Activated CD4-positive, alpha-beta memory T cell treated with anti-CD3 and anti-CD28 coated beads for 36 hours (primary cell): Measurements from ENCODE around the gene AATF. TPM values are rescaled to one million over a fixed set of nuclear protein-coding genes. Genes with fewer than 3 reads are reported as not detected.

Source experiments
- CTCF ChIA-PET: fragments of 350-600 bp; sonication (Branson Sonifier 250); formaldehyde crosslinking; loops from one replicate; lab custom pipeline; 2021; ENCODE audit warnings: antibody characterized with exemption, inconsistent platforms; lab: Charles Lee
- POLR2A ChIA-PET: fragments of 350-600 bp; sonication (Branson Sonifier 250); formaldehyde crosslinking; loops from one replicate; lab custom pipeline; 2021; ENCODE audit warnings: antibody characterized with exemption; lab: Charles Lee
- DNase-seq: peaks from one replicate; pipeline ENCODE4 v3.0.0-alpha.2; 2020
- H3K27ac Mint-ChIP-seq: one replicate; pipeline ENCODE4 v1.8.0; 2021; ENCODE audit warnings: mixed read lengths
- H3K27me3 Mint-ChIP-seq: one replicate; pipeline ENCODE4 v1.8.0; 2021; ENCODE audit warnings: mixed read lengths
- H3K36me3 Mint-ChIP-seq: one replicate; pipeline ENCODE4 v1.8.0; 2021; ENCODE audit warnings: mixed read lengths
- H3K4me1 Mint-ChIP-seq: one replicate; pipeline ENCODE4 v1.8.0; 2021; ENCODE audit warnings: low read depth, mixed read lengths
- H3K4me3 Mint-ChIP-seq: one replicate; pipeline ENCODE4 v1.8.0; 2021; ENCODE audit warnings: mild to moderate bottlenecking, mixed read lengths
- H3K9me3 Mint-ChIP-seq: one replicate; pipeline ENCODE4 v1.8.0; 2021; ENCODE audit warnings: mixed read lengths
- intact Hi-C: fragments of 100-400 bp; cut with micrococcal nuclease; formaldehyde crosslinking; loops from one replicate; pipeline ENCODE4 v1.15.1; 2023
- total RNA-seq, 2 experiments: library from RNA; stranded (reverse); gene quantifications; one replicate each; pipeline ENCODE4 v1.2.3, GENCODE V29; 2021

Gene AATF
- total RNA-seq, 2 experiments from 2014 or later: 85.6 to 89.1 TPM

- Mint-ChIP-seq H3K4me1 (no peaks in the 10 kb centered on the region), H3K27ac (no peak overlapping the region), H3K36me3 (peaks cover 64% of the 10 kb centered on the region), H3K9me3 (peaks cover 18% of the 10 kb centered on the region), H3K27me3 (no peaks in the 10 kb centered on the region), H3K4me3 (no peak overlapping the region)
- ChIA-PET CTCF (no interaction called here), POLR2A (no interaction called here)
- no peak for DNase-seq
- intact Hi-C loops: no loop called here
These were observed 50.7 kb downstream of the AATF start for GRCh38 chr17:36999471-36999870.

- Mint-ChIP-seq H3K4me1 (no peaks in the 10 kb centered on the region), H3K27me3 (no peaks in the 10 kb centered on the region), H3K27ac (no peak overlapping the region), H3K36me3 (peaks cover 7% of the 10 kb centered on the region), H3K9me3 (no peaks in the 10 kb centered on the region), H3K4me3 (no peak overlapping the region)
- ChIA-PET CTCF (interaction anchor here (0.6 to 1.3 kb wide), 3 partner anchors 26 to 391 kb away, joined by 3 to 6 read pairs (median 4); no protein-coding TSS in a partner anchor), POLR2A (no interaction called here)
- DNase-seq: no peak
- intact Hi-C loops: no loop called here
These were observed 68.0 kb downstream of the AATF start for GRCh38 chr17:37016780-37017179.

GRCh38 chr17:37017404-37017803 is 68.7 kb downstream of the AATF start:
- H3K27ac Mint-ChIP-seq: no peak overlapping the region
- H3K36me3 Mint-ChIP-seq: peaks cover 7% of the 10 kb centered on the region
- DNase-seq: no peak
- H3K4me3 Mint-ChIP-seq: no peak overlapping the region
- ChIA-PET CTCF (interaction anchor here (1.3 kb wide), 1 partner anchor 30 kb away, joined by 3 read pairs; no protein-coding TSS in a partner anchor), POLR2A (no interaction called here)
- no peaks in the 10 kb centered on the region for H3K9me3 Mint-ChIP-seq
- intact Hi-C loops: no loop called here
- H3K4me1 Mint-ChIP-seq: no peaks in the 10 kb centered on the region
- H3K27me3 Mint-ChIP-seq: no peaks in the 10 kb centered on the region

GRCh38 chr17:37019117-37019740 is 70.5 kb downstream of the AATF start:
- H3K36me3 Mint-ChIP-seq: peaks cover 19% of the 10 kb centered on the region
- POLR2A ChIA-PET: interaction anchor here (1.3 kb wide), 1 partner anchor 99 kb away, joined by 4 read pairs; no protein-coding TSS in a partner anchor
- CTCF ChIA-PET: interaction anchor here (1.1 kb wide), 1 partner anchor 29 kb away, joined by 4 read pairs; no protein-coding TSS in a partner anchor

GRCh38 chr17:37019741-37020129 is 71.0 kb downstream of the AATF start:
- no peak overlapping the region for H3K4me3 Mint-ChIP-seq
- intact Hi-C loops: no loop called here
- no peak overlapping the region for H3K27ac Mint-ChIP-seq
- CTCF ChIA-PET: no interaction called here
- DNase-seq: no peak
- POLR2A ChIA-PET: interaction anchor here (1.3 kb wide), 1 partner anchor 99 kb away, joined by 4 read pairs; no protein-coding TSS in a partner anchor
- no peaks in the 10 kb centered on the region for H3K9me3 Mint-ChIP-seq
- peaks cover 7% of the 10 kb centered on the region for H3K4me1 Mint-ChIP-seq
- H3K36me3 Mint-ChIP-seq: peaks cover 21% of the 10 kb centered on the region
- H3K27me3 Mint-ChIP-seq: no peaks in the 10 kb centered on the region

More at GRCh38 chr17:37019117-37019740, 70.5 kb downstream of the AATF start:
- intact Hi-C loops: no loop called here
- Mint-ChIP-seq H3K9me3 (no peaks in the 10 kb centered on the region), H3K27ac (no peak overlapping the region), H3K4me3 (no peak overlapping the region), H3K4me1 (peaks cover 4% of the 10 kb centered on the region), H3K27me3 (no peaks in the 10 kb centered on the region)
- no peak for DNase-seq

- Mint-ChIP-seq H3K4me3 (no peak overlapping the region), H3K27ac (no peak overlapping the region), H3K27me3 (no peaks in the 10 kb centered on the region), H3K9me3 (no peaks in the 10 kb centered on the region), H3K4me1 (peaks cover 27% of the 10 kb centered on the region), H3K36me3 (peaks cover 24% of the 10 kb centered on the region)
- intact Hi-C loops: no loop called here
- ChIA-PET POLR2A (interaction anchor here (0.7 kb wide), 1 partner anchor 23 kb away, joined by 3 read pairs; no protein-coding TSS in a partner anchor), CTCF (no interaction called here)
- DNase-seq: no peak
These were observed 75.5 kb downstream of the AATF start for GRCh38 chr17:37024181-37024637.

GRCh38 chr17:37025238-37025637 is 76.5 kb downstream of the AATF start:
- ChIA-PET POLR2A (no interaction called here), CTCF (no interaction called here)
- H3K27ac Mint-ChIP-seq: no peak overlapping the region
- H3K4me3 Mint-ChIP-seq: no peak overlapping the region
- H3K36me3 Mint-ChIP-seq: peaks cover 22% of the 10 kb centered on the region
- no peak for DNase-seq
- no peaks in the 10 kb centered on the region for H3K9me3 Mint-ChIP-seq
- intact Hi-C loops: loop anchor here (5.0 kb wide), 1 partner anchor 78 kb away; the partner anchor contains the start of gene AATF
- H3K4me1 Mint-ChIP-seq: peaks cover 27% of the 10 kb centered on the region
- H3K27me3 Mint-ChIP-seq: no peaks in the 10 kb centered on the region

- CTCF ChIA-PET: interaction anchor here (1.2 to 1.4 kb wide), 2 partner anchors 21 to 22 kb away, joined by 4 to 6 read pairs; no protein-coding TSS in a partner anchor
- DNase-seq: peak; percentile 33
- intact Hi-C loops: loop anchor here (1.0 to 5.0 kb wide), 2 partner anchors 79 to 176 kb away; partner anchors contain the start of gene AATF
- Mint-ChIP-seq H3K4me3 (no peak overlapping the region), H3K4me1 (peaks cover 27% of the 10 kb centered on the region), H3K27me3 (no peaks in the 10 kb centered on the region), H3K36me3 (peaks cover 21% of the 10 kb centered on the region), H3K9me3 (no peaks in the 10 kb centered on the region), H3K27ac (peak overlapping the region; percentile 30)
- POLR2A ChIA-PET: interaction anchor here (0.7 kb wide), 1 partner anchor 104 kb away, joined by 3 read pairs; no protein-coding TSS in a partner anchor
These were observed 77.2 kb downstream of the AATF start for GRCh38 chr17:37025847-37026530.

- H3K4me3 Mint-ChIP-seq: no peak overlapping the region
- H3K27ac Mint-ChIP-seq: peak overlapping the region; percentile 30
- H3K36me3 Mint-ChIP-seq: peaks cover 24% of the 10 kb centered on the region
- no peaks in the 10 kb centered on the region for H3K9me3 Mint-ChIP-seq
- intact Hi-C loops: loop anchor here (1.0 to 5.0 kb wide), 2 partner anchors 79 to 176 kb away; partner anchors contain the start of gene AATF
- no peak for DNase-seq
- no peaks in the 10 kb centered on the region for H3K27me3 Mint-ChIP-seq
- CTCF ChIA-PET: interaction anchor here (1.2 to 1.4 kb wide), 2 partner anchors 20 to 21 kb away, joined by 4 to 6 read pairs; no protein-coding TSS in a partner anchor
- H3K4me1 Mint-ChIP-seq: peaks cover 27% of the 10 kb centered on the region
- POLR2A ChIA-PET: interaction anchor here (0.6 to 0.7 kb wide), 2 partner anchors 105 to 128 kb away, joined by 3 read pairs; no protein-coding TSS in a partner anchor
These were observed 77.7 kb downstream of the AATF start for GRCh38 chr17:37026531-37026869.

GRCh38 chr17:37028040-37028439 is 79.3 kb downstream of the AATF start:
- Mint-ChIP-seq H3K4me3 (no peak overlapping the region), H3K27ac (no peak overlapping the region), H3K9me3 (no peaks in the 10 kb centered on the region), H3K27me3 (no peaks in the 10 kb centered on the region), H3K4me1 (peaks cover 27% of the 10 kb centered on the region), H3K36me3 (peaks cover 22% of the 10 kb centered on the region)
- CTCF ChIA-PET: no interaction called here
- intact Hi-C loops: loop anchor here (5.0 kb wide), 1 partner anchor 81 kb away; the partner anchor contains the start of gene AATF
- POLR2A ChIA-PET: no interaction called here
- DNase-seq: no peak

GRCh38 chr17:37031493-37032083 is 82.8 kb downstream of the AATF start:
- Mint-ChIP-seq H3K36me3 (peaks cover 14% of the 10 kb centered on the region), H3K27ac (no peak overlapping the region), H3K27me3 (no peaks in the 10 kb centered on the region), H3K9me3 (no peaks in the 10 kb centered on the region), H3K4me1 (peaks cover 2% of the 10 kb centered on the region), H3K4me3 (no peak overlapping the region)
- ChIA-PET CTCF (interaction anchor here (0.8 kb wide), 1 partner anchor 16 kb away, joined by 3 read pairs; no protein-coding TSS in a partner anchor), POLR2A (no interaction called here)
- no peak for DNase-seq
- intact Hi-C loops: no loop called here
